Stimulated activated CD4-positive, alpha-beta T cell treated with anti-CD3 and anti-CD28 coated beads, Interleukin-1b, Interleukin-23, amount 100 ng/mL, for 1 hour (primary cell): ENCODE results near the gene EMC1.
A peak's percentile ranks its signal among the peaks of the same experiment; 100 is the strongest.
"Not testable (repeated sequence)": the region's sequence is repeated elsewhere in the genome, so short reads cannot be mapped to it uniquely, and the experiment has no call there.

Experiments
- DNase-seq, 2 donors: peaks; one replicate each; pipeline ENCODE4 v3.0.0-alpha.2; 2020; ENCODE audit warnings: low read depth in 2 of 2

The EMC1 gene

DNA sequence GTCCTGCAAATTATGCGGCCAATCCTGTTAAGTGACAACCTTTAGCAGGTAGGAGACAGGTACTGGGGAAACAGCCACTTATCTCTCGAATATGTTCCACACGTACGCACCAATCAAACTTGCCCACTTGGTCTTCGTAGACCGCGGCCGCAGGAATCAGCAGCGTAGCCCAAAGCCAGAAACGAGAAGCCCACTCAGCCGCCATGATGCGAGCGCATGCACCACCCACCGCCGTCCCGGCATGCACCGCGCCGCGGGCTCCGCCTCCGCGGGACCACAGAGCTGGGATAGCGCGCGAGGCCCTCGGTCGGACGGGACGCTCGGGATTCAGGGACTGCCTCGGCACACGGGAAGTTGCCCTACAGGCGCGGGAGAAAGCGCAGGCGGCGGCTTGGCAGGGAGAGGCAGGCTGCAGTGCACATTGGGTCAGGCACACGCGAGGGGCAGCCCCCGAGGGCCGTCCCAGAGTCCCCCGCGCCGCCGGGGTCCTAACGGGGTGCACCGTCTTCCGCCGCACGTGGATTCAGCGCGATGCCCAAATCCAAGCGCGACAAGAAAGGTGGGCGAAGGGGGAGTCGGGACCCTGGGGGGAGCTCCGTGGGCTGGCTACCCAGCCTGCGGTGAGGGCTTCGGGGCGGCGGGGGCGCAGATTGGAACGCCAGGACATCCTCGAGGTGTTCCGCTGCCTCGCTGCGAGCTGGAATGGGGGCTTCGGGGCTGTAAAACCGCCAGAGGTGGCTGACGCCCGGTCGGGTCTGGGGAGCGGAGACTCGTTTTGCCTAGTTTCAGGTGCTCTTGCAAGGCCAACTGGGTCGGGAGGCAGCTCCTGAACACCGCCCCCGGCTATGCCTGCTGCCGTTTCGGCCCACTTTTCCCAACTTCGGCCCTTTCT is at the start of gene EMC1, which contains the start of gene MRTO4:
EMC1 (minus strand) TSS at position 220 of the 892 bp plus-strand sequence; CDS start at position 205, 15 bp downstream.
MRTO4 (plus strand) TSS at position 501 of the 892 bp plus-strand sequence; CDS start at position 532, 31 bp downstream.
- peak; percentile 57 to 88 for DNase-seq

DNA sequence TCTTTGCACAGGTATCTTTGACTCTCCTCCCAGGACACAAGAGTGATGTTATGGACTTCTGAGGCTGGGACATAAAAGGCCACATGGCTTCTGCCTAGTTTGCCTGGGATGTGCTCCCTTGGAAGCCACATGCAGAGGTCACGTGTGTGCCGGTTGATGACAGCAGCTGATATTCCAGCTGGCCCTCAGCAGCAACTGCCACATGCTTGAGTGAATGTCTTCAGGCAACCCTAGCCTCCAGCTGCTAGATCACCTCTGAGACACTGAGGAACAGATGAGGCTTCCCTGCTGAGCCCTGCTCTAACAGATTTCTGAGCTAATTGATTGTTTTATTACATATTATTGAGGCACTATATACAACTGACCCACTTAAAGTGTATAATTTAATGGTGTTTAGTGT is 48.9 kb upstream of the EMC1 start:
- no peak for DNase-seq

DNA sequence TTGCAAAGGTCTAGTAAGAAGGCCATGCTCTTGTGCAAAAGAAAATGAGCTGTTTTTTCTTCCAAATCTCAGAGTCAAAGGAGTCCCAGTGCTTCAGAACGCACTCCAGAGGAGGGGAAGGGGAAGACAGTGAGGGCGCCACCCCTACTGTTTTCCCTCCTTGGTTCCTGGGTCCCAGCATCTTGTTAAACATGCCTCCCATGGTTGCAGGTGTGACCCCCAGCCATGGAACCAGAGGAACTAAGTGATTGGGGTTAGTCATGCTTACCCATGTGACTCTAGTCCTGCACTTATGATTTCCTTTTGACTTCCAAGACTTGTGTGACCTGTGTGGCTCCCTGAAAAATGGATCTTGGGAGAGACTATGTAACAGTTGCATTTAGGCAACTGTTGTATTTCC is 43.3 kb upstream of the EMC1 start:
- no peak for DNase-seq

DNA sequence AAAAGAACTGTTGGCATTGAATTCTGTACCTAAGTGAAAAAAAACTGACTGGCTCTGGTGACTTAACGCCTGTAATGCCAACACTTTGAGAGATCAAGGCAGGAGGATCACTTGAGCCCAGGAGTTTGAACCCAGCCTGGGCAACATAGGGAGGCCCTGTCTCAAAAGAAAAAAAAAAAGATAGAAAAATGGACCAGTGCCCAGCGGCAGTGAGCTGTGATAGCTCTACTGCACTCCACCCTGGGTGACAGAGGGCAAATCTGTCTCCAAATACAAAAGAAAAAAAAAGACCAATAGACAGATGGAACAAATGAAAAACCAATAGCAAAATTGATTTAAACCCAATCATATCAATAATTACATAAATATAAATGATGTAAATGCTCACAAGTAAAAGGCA is 37.9 kb upstream of the EMC1 start:
- no peak for DNase-seq

DNA sequence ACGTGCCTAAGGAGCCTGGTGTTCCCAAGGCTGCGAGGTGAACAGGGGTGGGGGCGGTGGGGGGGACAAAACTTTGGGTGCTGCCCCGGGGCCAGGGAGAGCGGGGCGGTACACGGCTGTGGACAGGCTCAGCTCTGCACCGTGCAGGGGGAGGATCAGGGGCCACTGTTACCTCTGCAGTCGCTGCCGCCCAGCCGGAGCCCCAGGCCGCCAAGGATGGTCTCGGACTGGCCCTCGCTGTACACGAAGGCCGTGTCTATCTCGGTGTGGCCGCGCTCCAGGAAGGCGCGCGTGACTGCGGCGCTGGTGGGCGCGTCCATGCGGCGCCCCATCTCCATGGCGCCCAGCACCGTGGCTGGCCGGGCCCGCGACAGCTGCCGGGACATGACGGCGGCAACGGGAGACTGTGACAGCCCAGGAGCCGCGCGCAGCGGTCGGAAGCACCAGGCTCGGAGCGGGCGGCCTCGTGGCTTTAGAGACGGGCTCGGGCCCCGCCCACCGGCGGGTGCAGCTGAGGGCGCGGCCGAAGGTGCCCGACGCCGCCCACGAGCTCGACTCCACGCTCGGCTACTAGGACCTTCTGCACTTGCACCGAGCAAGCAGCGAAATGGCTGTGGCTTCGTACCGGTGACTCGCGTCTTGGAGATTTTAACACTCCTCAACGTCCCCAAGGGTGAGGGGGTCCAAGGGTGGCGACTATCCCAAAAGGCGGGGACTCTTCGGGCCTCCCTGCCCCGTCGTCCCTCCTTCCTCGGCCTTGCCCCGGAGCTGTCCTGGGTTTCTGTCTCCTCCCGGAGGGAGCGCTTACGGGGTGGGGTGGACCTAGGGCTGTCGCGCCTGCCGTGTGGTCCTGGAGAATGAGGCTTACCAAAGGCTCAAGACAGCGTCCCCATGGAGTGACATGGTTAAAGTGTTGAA is 37.3 kb upstream of the EMC1 start, which contains the start of gene AKR7A3:
AKR7A3 (minus strand) TSS at position 447 of the 918 bp plus-strand sequence; CDS start at position 386, 61 bp downstream.
- DNase-seq, result peak in 1 of 2 donors; percentile 11

DNA sequence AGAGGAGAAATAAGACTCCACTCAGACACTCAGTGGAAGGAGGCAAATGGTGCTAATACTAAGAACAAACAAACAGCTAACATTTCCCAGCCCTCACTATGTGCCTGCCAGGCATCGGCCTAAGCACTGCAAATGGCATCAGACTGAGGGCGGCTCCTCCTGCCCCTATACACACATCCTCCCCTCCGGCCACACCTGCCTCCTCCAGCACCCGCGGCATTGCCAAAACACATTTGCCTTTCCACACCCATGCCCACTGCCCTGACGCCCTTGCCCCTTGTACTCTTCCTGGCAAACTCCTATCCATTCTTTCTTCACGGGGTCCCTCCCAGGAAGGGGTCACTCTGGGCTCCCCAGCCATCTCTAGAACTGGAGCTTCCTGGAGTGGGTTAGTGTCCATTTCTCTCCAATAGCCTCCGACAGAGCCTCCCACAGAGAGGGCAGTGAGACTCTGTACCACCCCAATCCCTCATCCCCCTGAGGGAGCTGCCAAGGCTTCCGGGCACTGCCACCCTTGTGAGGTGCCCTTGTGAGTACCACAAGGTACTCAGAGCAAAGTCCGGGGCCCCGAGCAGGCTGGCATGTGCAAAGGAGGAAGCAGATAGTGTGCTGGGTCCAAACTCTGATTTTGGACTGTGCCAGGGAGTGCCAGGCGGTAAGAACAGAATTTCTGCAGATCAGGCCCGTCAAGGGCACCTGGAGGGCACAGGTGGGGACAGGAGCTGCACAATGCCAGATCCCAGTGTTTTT is 36.3 kb upstream of the EMC1 start:
- no peak for DNase-seq

DNA sequence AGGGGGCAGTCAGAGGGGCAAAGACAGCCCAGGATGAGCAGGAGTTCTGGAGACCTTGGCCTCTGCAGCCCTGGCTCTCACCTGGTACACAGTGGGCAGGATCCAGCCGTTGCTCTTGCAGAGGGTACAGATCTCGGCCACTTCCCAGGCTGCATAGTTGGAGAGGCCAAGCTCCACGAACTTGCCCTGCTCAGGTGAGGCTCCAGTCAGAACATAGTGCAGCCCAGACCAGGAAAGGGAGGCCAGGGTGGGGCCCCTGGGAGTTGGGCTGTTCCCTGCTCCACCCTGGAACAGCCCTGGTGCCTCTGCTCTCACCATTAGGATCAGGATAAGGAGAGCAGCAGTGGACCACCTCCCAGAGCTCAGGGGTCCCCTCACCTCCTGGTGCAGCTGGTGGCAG is 34.5 kb upstream of the EMC1 start:
- not testable (repeated sequence) for DNase-seq

DNA sequence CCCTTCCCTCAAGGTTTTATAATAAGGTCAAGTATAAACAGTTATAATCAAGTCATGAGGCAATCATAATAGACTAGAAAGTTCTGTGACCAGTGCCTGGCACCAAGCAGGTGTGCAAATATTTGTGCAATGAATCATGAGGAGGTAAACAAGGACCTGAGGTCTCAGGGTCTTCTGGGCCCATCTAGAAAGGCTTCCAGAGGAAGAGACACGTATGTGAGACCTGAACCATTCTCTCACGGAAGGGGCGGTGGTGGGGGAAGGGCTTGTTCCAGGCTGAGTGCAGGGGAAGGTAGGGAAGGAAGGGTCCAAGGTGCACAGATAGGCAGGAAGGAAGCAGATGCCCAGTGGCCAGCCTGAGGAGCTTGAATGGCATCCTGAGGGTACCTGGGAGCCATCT is 34.0 kb upstream of the EMC1 start:
- not testable (repeated sequence) for DNase-seq

DNA sequence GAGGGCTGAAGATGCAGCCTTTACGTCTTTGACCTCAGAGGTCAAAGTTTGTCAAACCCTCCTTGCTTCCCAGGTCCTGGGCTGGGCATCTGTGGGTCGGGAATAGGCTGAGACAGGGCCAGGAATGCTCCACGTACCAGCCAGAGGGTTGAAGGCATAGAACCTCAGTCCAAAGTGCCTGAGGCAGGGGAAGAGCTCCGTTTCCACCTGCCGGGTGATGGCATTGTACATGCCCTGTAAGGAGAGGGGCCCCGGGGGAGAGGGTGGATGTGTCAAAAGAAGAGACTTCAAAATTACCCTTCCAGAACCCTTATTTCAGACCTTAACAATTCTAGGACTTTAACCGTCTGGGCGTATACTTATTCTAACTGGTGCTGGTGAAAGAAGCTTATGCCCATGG is 33.6 kb upstream of the EMC1 start:
- DNase-seq, result no peak

DNA sequence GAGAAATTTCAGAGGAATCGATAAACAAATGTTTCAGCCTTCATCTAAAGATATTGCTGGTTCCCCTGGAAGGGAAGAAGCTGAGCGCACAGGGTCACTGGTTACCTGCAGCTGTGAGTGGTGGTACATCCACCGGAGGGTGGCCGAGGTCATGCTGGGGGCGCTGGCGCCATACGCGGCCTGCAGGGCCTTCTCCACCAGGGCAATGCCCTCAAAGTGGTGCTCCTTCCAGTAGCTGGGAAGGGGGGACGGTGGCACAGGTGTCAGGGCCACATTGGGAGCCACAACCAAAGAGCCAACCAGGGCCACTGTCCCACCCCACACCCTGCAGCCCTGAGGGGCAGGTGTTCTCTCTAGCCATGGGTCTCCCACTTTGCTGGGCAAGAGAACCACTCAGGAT is 32.6 kb upstream of the EMC1 start:
- DNase-seq, result no peak

DNA sequence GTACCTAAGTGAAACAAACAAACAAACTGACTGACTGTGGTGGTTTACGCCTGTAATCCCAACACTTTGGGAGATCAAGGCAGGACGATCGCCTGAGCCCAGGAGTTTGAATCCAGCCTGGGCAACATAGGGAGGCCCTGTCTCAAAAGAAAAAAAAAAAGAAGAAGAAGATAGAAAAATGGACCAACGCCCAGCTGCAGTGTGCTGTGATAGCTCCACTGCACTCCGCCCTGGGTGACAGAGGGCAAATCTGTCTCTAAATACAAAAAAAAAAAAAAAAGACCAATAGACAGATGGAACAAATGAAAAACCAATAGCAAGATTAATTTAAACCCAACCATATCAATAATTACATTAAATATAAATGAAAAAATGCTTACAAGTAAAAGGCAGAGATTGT is 23.3 kb upstream of the EMC1 start:
- DNase-seq, result no peak

DNA sequence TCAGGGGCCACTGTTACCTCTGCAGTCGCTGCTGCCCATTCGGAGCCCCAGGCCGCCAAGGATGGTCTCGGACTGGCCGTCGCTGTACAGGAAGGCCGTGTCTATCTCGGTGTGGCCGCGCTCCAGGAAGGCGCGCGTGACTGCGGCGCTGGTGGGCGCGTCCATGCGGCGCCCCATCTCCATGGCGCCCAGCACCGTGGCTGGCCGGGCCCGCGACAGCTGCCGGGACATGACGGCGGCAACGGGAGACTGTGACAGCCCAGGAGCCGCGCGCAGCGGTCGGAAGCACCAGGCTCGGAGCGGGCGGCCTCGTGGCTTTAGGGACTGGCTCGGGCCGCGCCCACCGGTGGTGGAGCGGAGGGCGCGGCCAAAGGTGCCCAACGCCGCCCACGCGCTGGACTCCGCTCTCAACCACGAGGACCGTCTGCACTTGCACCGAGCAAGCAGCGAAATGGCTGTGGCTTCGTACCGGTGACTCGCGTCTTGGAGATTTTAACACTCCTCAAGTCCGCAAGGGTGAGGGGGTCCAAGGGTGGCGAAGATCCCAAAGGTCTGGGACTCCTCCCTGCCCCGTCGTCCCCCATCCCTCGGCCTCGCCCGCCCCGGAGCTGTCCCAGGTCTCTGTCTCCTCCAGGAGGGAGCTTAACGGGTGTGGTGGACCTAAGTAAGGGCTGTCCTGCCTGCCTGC is 22.7 kb upstream of the EMC1 start:
- not testable (repeated sequence) for DNase-seq

DNA sequence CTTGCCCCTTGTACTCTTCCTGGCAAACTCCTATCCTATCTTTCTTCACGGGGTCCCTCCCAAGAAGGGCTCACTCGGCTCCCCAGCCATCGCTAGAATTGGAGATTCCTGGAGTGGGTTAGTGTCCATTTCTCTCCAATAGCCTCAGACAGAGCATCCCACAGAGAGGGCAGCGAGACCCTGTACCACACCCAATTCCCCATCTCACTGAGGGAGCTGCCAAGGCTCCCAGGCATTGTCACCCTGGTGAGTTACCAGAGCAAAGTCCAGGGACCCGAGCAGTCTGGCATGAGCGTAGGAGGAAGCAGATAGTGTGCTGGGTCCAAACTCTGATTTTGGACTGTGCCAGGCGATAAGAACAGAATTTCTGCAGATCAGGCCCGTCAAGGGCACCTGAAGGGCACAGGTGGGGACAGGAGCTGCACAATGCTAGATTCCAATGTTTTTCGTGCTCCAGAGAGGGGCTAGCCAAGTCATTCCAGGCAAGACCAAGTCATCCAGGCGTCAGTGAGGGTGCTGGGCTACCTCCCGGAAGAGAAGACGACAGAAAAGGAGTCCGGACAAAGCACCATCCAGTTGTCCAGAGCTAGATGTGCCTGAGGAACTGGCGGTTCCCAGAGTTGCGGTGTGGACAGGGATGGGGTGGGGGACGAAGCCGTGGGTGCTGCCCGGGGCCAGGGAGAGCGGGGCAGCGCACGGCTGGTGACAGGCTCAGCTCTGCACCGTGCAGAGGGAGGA is 22.0 kb upstream of the EMC1 start:
- no peak for DNase-seq

DNA sequence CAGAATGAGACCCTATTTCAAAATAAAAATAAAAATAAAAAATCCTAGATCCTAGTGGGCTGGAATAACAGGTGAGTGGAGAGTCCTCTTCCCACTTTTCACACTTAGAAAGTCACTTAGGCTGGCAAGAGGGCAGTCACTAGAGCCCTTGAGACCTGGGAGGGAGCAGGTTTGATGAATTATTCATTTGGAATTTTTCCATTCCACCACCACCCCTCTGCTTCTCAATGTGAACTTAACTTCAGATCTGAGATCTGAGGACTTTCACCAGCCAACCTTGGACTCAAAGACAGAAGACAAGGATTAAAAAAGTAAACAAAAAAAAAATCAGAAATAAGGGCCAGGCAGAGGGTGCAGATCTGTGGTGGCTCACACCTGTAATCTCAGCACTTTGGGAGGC is 20.7 kb upstream of the EMC1 start:
- no peak for DNase-seq

DNA sequence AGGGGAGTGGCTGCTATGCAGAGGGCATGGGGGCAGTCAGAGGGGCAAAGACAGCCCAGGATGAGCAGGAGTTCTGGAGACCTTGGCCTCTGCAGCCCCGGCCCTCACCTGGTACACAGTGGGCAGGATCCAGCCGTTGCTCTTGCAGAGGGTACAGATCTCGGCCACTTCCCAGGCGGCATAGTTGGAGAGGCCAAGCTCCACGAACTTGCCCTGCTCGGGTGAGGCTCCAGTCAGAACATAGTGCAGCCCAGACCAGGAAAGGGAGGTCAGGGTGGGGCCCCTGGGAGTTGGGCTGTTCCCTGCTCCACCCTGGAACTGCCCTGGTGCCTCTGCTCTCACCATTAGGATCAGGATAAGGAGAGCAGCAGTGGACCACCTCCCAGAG is 19.0 kb upstream of the EMC1 start:
- DNase-seq, result not testable (repeated sequence)

DNA sequence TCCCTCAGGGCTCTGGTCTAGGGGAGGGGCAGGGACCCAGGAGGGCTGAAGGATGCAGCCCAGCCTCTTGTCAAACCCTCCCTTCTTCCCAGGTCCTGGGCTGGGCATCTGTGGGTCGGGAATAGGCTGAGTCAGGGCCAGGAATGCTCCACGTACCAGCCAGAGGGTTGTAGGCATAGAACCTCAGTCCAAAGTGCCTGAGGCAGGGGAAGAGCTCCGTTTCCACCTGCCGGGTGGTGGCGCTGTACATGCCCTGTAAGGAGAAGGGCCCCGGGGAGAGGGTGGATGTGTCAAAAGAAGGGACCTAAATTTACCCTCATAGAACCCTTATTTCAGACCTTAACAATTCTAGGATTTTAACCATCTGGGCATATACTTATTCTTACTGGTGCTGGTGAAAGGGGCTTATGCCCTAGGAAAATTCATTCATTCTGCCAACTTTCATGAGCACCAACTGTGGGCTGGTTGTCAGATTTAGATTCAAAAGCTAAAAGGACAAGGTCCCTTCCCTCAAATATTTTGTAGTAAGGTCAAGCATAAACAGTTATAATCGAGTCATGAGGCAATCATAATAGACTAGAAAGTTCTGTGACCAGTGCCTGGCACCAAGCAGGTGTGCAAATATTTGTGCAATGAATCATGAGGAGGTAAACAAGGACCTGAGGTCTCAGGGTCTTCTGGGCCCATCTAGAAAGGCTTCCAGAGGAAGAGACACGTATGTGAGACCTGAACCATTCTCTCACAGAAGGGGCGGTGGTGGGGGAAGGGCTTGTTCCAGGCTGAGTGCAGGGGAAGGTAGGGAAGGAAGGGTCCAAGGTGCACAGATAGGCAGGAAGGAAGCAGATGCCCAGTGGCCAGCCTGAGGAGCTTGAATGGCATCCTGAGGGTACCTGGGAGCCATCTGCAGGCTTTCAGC is 18.4 kb upstream of the EMC1 start:
- DNase-seq, result not testable (repeated sequence)

DNA sequence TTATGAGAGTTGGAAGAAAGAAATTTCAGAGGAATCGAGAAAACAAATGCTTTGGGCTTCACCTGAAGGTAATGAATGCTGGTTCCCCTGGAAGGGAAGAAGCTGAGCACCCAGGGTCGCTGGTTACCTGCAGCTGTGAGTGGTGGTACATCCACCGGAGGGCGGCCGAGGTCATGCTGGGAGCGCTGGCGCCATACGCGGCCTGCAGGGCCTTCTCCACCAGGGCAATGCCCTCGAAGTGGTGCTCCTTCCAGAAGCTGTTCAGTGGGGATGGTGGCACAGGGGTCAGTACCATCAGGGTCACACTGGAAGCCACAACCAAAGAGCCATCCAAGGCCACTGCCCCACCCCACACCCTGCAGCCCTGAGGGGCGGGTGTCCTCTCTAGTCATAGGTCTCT is 17.1 kb upstream of the EMC1 start:
- DNase-seq, result no peak

DNA sequence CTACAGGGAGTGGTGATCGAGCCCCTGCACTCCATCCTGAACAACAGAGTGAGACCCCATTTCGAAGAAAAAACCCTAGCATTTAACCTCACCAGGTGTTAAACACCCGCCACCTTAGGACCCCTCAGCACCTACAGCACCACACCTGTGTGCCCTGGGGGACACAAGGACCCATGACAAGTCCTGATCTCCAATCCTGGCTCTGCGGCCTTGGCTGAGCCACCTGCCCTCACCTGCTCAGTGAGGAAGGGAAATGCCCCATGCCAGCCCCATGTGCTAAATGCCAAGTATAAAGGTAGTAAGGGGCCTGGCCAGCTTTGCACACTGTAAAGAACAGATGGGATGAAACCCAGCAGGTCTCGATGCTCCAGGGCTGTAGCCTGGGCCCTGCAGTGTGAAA is 11.4 kb upstream of the EMC1 start:
- DNase-seq, result no peak

DNA sequence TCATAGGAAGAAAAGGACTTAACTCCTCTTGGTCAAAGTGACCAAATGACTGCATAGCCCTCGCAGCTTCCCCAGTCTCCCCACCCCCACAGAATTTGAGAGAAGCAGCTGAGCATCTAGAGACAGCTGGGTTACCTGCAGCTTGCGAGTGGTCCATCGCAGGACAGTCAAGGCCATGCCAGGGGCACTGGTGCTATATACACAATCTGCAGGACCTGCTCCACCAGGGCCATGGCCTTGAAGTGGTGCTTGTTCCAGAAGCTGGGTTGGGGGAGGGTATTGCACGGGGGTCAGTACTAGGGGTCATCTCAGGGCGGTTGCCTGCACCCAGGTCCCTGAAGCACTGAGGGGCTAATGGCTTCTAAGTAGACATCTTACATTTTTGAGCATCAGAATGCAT is 10.7 kb upstream of the EMC1 start:
- DNase-seq, result no peak
